GM21723 (cell line): ENCODE results near the gene SYT3.

Source experiments
- ATAC-seq: cut with Tn5 transposase; IDR thresholded peaks from one replicate; pipeline ENCODE4 v1.9.1; 2021; ENCODE audit warnings: mild to moderate bottlenecking, moderate library complexity; ENCODE audit not compliant: unreplicated experiment

SYT3 gene

GRCh38 chr19:50661766-50662650, 22.3 kb upstream of the SYT3 start:
- no peak for ATAC-seq

- no peak for ATAC-seq
Observed at GRCh38 chr19:50661023-50661422, 21.3 kb upstream of the SYT3 start.

- no peak for ATAC-seq
Observed at GRCh38 chr19:50660088-50660366, 20.3 kb upstream of the SYT3 start.

- ATAC-seq, result no peak
Observed at GRCh38 chr19:50659318-50660087, 19.8 kb upstream of the SYT3 start.

- ATAC-seq, result no peak
Observed at GRCh38 chr19:50658441-50659317, 19.0 kb upstream of the SYT3 start.

GRCh38 chr19:50657712-50658440, 18.2 kb upstream of the SYT3 start:
- no peak for ATAC-seq

- ATAC-seq, result no peak
Observed at GRCh38 chr19:50657222-50657669, 17.6 kb upstream of the SYT3 start.

GRCh38 chr19:50654882-50655281, 15.2 kb upstream of the SYT3 start:
- ATAC-seq, result no peak

- ATAC-seq, result no peak
Observed at GRCh38 chr19:50652722-50653121, 13.0 kb upstream of the SYT3 start.

- ATAC-seq, result no peak
Observed at GRCh38 chr19:50651174-50651573, 11.5 kb upstream of the SYT3 start.

- no peak for ATAC-seq
Observed at GRCh38 chr19:50649433-50650391, 10.0 kb upstream of the SYT3 start, which contains the start of gene C19orf81. Gene C19orf81, plus strand, starts transcription at chr19:50649445. Its CDS starts 0 bp downstream, at chr19:50649445.

- ATAC-seq, result no peak
Observed at GRCh38 chr19:50648659-50649058, 9.0 kb upstream of the SYT3 start.

- no peak for ATAC-seq
Observed at GRCh38 chr19:50647879-50648615, 8.4 kb upstream of the SYT3 start.

- no peak for ATAC-seq
Observed at GRCh38 chr19:50646074-50646807, 6.6 kb upstream of the SYT3 start.

- ATAC-seq, result no peak
Observed at GRCh38 chr19:50645107-50645506, 5.4 kb upstream of the SYT3 start.

GRCh38 chr19:50644315-50644915, 4.7 kb upstream of the SYT3 start:
- no peak for ATAC-seq

- no peak for ATAC-seq
Observed at GRCh38 chr19:50640368-50640767, 687 bp upstream of the SYT3 start.

- ATAC-seq, result no peak
Observed at GRCh38 chr19:50638600-50638999, 1.1 kb downstream of the SYT3 start.
